Gastrocnemius medialis (tissue), 4 donors: ENCODE results near the gene EIPR1.

ENCODE experiments used
- POLR2A ChIP-seq, 2 donors: fragments of 450-650 bp; IDR thresholded peaks; one replicate each; pipeline ENCODE4 v1.6.1; 2017; ENCODE audit warnings: antibody characterized with exemption in 2 of 2, mild to moderate bottlenecking in 2 of 2, moderate library complexity in 2 of 2
- TF ChIP-seq, protein P1 (sequence below), 5 experiments: fragments of 450-650 bp in 3 of 5; fragments of 200-600 bp in 2 of 5; sonication (generic) in 2 of 5; IDR thresholded peaks in 4 of 5; conservative IDR thresholded peaks in 1 of 5; 1 replicate in 4 of 5; 2 replicates in 1 of 5; pipeline ENCODE4 v1.5.1; 2016 to 2019; ENCODE audit warnings: antibody characterized with exemption in 5 of 5, mild to moderate bottlenecking in 3 of 5, moderate library complexity in 3 of 5

DNA sequence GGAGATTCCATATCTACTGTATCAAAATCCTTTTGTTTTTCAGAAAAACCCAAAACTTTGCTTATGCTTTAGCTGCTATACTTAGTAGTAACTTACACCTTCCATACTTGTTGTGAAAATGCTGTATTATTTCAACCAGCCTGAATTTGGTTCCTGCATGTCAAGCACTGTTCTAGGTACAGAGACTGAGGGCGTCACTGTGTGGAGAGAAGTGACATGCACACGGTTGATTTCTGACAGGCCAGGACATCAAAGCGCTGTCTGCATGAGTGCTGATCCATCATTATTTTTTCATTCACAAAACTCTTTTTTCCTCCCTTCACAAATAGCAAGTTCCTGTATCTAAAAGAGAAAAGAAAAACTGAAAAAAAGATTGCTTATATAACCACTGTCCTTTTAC lies 33.5 kb upstream of the EIPR1 start:
- TF ChIP-seq, protein P1, sequence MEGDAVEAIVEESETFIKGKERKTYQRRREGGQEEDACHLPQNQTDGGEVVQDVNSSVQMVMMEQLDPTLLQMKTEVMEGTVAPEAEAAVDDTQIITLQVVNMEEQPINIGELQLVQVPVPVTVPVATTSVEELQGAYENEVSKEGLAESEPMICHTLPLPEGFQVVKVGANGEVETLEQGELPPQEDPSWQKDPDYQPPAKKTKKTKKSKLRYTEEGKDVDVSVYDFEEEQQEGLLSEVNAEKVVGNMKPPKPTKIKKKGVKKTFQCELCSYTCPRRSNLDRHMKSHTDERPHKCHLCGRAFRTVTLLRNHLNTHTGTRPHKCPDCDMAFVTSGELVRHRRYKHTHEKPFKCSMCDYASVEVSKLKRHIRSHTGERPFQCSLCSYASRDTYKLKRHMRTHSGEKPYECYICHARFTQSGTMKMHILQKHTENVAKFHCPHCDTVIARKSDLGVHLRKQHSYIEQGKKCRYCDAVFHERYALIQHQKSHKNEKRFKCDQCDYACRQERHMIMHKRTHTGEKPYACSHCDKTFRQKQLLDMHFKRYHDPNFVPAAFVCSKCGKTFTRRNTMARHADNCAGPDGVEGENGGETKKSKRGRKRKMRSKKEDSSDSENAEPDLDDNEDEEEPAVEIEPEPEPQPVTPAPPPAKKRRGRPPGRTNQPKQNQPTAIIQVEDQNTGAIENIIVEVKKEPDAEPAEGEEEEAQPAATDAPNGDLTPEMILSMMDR (IDR thresholded peaks at IDR 0.05 in 4 of 5, conservative IDR thresholded peaks at IDR 0.05 in 1 of 5): no peak
- no peak for TF ChIP-seq POLR2A (IDR thresholded peaks at IDR 0.05)
